ENCODE data around the gene C1orf21. TPM values are rescaled to one million over a fixed set of nuclear protein-coding genes. Genes with fewer than 3 reads are reported as not detected.
A peak's percentile ranks its signal among the peaks of the same experiment; 100 is the strongest.

The C1orf21 gene
- total RNA-seq, 1 experiment from 2014 or later: 52.5 TPM

- no peak overlapping the region for H3K4me3 ChIP-seq
- H3K27me3 ChIP-seq: no peaks in the 10 kb centered on the region
- DNase-seq: no peak
- H3K36me3 ChIP-seq: no peaks in the 10 kb centered on the region
- H3K9me3 ChIP-seq: peaks cover 12% of the 10 kb centered on the region
Measured at GRCh38 chr1:184644771-184645170, 257.9 kb downstream of the C1orf21 start.

- H3K9me3 ChIP-seq: peaks cover 14% of the 10 kb centered on the region
Measured at GRCh38 chr1:184646178-184646701, 259.4 kb downstream of the C1orf21 start.

GRCh38 chr1:184646824-184647223 is 260.0 kb downstream of the C1orf21 start:
- Histone ChIP-seq H3K9me3 (peaks cover 14% of the 10 kb centered on the region), H3K27me3 (no peaks in the 10 kb centered on the region), H3K4me3 (no peak overlapping the region), H3K36me3 (no peaks in the 10 kb centered on the region)
- no peak for DNase-seq

More at GRCh38 chr1:184646178-184646701, 259.4 kb downstream of the C1orf21 start:
- Histone ChIP-seq H3K4me3 (no peak overlapping the region), H3K36me3 (no peaks in the 10 kb centered on the region), H3K27me3 (no peaks in the 10 kb centered on the region)
- no peak for DNase-seq

GRCh38 chr1:184647471-184647870 is 260.6 kb downstream of the C1orf21 start:
- Histone ChIP-seq H3K27me3 (no peaks in the 10 kb centered on the region), H3K9me3 (peaks cover 14% of the 10 kb centered on the region), H3K4me3 (no peak overlapping the region), H3K36me3 (no peaks in the 10 kb centered on the region)
- no peak for DNase-seq

- no peaks in the 10 kb centered on the region for H3K36me3 ChIP-seq
- H3K9me3 ChIP-seq: peaks cover 14% of the 10 kb centered on the region
- no peak overlapping the region for H3K4me3 ChIP-seq
- DNase-seq: no peak
- no peaks in the 10 kb centered on the region for H3K27me3 ChIP-seq
Measured at GRCh38 chr1:184648160-184648855, 261.5 kb downstream of the C1orf21 start.

- peaks cover 14% of the 10 kb centered on the region for H3K9me3 ChIP-seq
- DNase-seq: no peak
- H3K36me3 ChIP-seq: no peaks in the 10 kb centered on the region
- no peaks in the 10 kb centered on the region for H3K27me3 ChIP-seq
- no peak overlapping the region for H3K4me3 ChIP-seq
Measured at GRCh38 chr1:184648856-184649201, 262.0 kb downstream of the C1orf21 start.

- Histone ChIP-seq H3K4me3 (no peak overlapping the region), H3K9me3 (peaks cover 14% of the 10 kb centered on the region), H3K36me3 (no peaks in the 10 kb centered on the region), H3K27me3 (no peaks in the 10 kb centered on the region)
- no peak for DNase-seq
Measured at GRCh38 chr1:184649451-184649888, 262.6 kb downstream of the C1orf21 start.

- peaks cover 14% of the 10 kb centered on the region for H3K9me3 ChIP-seq
- H3K27me3 ChIP-seq: no peaks in the 10 kb centered on the region
Measured at GRCh38 chr1:184650177-184650866, 263.5 kb downstream of the C1orf21 start.

GRCh38 chr1:184655185-184655584 is 268.4 kb downstream of the C1orf21 start:
- Histone ChIP-seq H3K4me3 (no peak overlapping the region), H3K9me3 (no peaks in the 10 kb centered on the region; the same call in 1 of the 2 replicates), H3K27me3 (no peaks in the 10 kb centered on the region), H3K36me3 (no peaks in the 10 kb centered on the region)
- no peak for DNase-seq

More at GRCh38 chr1:184650177-184650866, 263.5 kb downstream of the C1orf21 start:
- no peak for DNase-seq
- Histone ChIP-seq H3K36me3 (no peaks in the 10 kb centered on the region), H3K4me3 (no peak overlapping the region)

GRCh38 chr1:184656221-184656620 is 269.4 kb downstream of the C1orf21 start:
- H3K27me3 ChIP-seq: no peaks in the 10 kb centered on the region
- no peaks in the 10 kb centered on the region; the same call in 1 of the 2 replicates for H3K9me3 ChIP-seq
- no peaks in the 10 kb centered on the region for H3K36me3 ChIP-seq
- no peak overlapping the region for H3K4me3 ChIP-seq
- no peak for DNase-seq

- no peaks in the 10 kb centered on the region for H3K27me3 ChIP-seq
- H3K36me3 ChIP-seq: no peaks in the 10 kb centered on the region
- H3K4me3 ChIP-seq: no peak overlapping the region
- no peaks in the 10 kb centered on the region for H3K9me3 ChIP-seq
- no peak for DNase-seq
Measured at GRCh38 chr1:184658055-184658454, 271.2 kb downstream of the C1orf21 start.

GRCh38 chr1:184660462-184661191 is 273.8 kb downstream of the C1orf21 start:
- H3K27me3 ChIP-seq: no peaks in the 10 kb centered on the region
- DNase-seq: no peak
- no peak overlapping the region for H3K4me3 ChIP-seq
- no peaks in the 10 kb centered on the region for H3K36me3 ChIP-seq
- H3K9me3 ChIP-seq: no peaks in the 10 kb centered on the region

- Histone ChIP-seq H3K9me3 (no peaks in the 10 kb centered on the region), H3K36me3 (no peaks in the 10 kb centered on the region), H3K4me3 (no peak overlapping the region), H3K27me3 (no peaks in the 10 kb centered on the region)
- no peak for DNase-seq
Measured at GRCh38 chr1:184661801-184662200, 275.0 kb downstream of the C1orf21 start.

GRCh38 chr1:184664042-184664660 is 277.3 kb downstream of the C1orf21 start:
- Histone ChIP-seq H3K4me3 (peak overlapping the region; percentile 19), H3K9me3 (no peaks in the 10 kb centered on the region), H3K27me3 (no peaks in the 10 kb centered on the region), H3K36me3 (no peaks in the 10 kb centered on the region)
- DNase-seq: peak; percentile 62

GRCh38 chr1:184664661-184665060 is 277.8 kb downstream of the C1orf21 start:
- no peak overlapping the region for H3K4me3 ChIP-seq
- no peaks in the 10 kb centered on the region for H3K27me3 ChIP-seq
- H3K36me3 ChIP-seq: no peaks in the 10 kb centered on the region
- DNase-seq: no peak
- no peaks in the 10 kb centered on the region for H3K9me3 ChIP-seq

GRCh38 chr1:184665360-184665759 is 278.5 kb downstream of the C1orf21 start:
- H3K4me3 ChIP-seq: no peak overlapping the region

GRCh38 chr1:184669391-184669790 is 282.6 kb downstream of the C1orf21 start:
- Histone ChIP-seq H3K9me3 (no peaks in the 10 kb centered on the region), H3K4me3 (no peak overlapping the region), H3K36me3 (no peaks in the 10 kb centered on the region), H3K27me3 (no peaks in the 10 kb centered on the region)
- DNase-seq: no peak

More at GRCh38 chr1:184665360-184665759, 278.5 kb downstream of the C1orf21 start:
- Histone ChIP-seq H3K9me3 (no peaks in the 10 kb centered on the region), H3K36me3 (no peaks in the 10 kb centered on the region), H3K27me3 (no peaks in the 10 kb centered on the region)
- DNase-seq: no peak

Data from MG63 (cell line).